SW480 (cell line): ENCODE data around the gene JPH2.
"Not testable (repeated sequence)": the region's sequence is repeated elsewhere in the genome, so short reads cannot be mapped to it uniquely, and the experiment has no call there.

Source experiments
- DNase-seq: peaks from one replicate; pipeline ENCODE4 v3.0.0-alpha.2; 2016; ENCODE audit warnings: low spot score

The JPH2 gene

DNA sequence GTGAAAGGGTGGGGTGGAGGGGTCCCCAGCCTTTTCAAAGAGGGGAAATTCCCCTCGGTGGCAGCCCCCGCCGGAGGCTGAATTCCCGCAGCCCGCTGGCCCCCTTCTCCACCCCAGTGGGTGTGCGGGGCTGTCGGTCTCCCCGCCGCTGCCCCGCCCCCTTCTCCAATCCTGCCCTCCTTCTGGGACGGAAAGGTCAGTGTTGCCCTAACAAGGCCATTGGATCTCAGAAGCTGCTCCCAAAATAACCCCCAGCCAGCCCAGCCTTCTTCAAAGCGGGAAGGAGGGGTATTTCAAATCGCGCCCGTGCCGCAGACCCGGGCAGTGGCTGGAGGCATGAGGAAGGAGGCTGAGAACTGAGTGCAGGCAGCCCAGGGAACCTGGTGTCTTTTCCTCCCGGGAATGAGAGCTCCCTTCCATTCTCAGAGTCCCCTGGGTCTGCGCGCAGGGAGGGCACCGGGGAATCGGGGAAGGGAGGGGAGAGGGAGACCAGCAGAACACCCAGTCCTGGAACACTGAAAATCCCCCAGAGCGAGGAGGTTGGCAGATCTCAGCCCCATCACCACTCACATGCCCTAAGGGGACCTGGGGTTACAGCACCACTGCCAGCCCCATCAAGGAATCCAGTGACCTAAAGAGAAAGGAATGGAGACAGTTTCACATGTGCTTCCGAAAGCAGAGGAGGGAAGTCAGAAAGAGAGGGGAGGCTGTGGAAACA is at the start of gene JPH2:
Gene JPH2 (minus strand): TSS at position 135 of the 718 bp plus-strand sequence. CDS start 483 bp downstream, outside the sequence.
- DNase-seq, result peak; percentile 63

DNA sequence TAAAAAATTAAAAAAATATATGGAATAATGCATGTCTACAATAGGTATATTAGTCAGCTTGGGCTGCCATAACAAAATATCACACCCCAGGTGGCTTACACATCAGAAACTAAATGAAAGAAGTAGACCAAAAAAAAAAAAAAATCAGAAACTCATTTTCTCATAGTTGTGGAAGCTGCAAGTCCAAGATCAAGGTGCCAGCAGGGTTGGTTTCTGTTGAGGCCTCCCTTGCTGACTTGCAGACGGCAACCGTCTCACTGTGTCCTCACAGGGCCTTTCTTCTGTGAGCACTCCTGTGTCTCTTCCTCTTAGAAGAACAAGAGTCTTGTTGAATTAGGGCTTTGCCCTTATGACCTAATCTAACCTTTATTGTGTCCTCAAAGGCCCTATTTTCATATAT is 48.7 kb upstream of the JPH2 start:
- no peak for DNase-seq

GRCh38 chr20:44234566-44235317 is 47.8 kb upstream of the JPH2 start:
- no peak for DNase-seq

DNA sequence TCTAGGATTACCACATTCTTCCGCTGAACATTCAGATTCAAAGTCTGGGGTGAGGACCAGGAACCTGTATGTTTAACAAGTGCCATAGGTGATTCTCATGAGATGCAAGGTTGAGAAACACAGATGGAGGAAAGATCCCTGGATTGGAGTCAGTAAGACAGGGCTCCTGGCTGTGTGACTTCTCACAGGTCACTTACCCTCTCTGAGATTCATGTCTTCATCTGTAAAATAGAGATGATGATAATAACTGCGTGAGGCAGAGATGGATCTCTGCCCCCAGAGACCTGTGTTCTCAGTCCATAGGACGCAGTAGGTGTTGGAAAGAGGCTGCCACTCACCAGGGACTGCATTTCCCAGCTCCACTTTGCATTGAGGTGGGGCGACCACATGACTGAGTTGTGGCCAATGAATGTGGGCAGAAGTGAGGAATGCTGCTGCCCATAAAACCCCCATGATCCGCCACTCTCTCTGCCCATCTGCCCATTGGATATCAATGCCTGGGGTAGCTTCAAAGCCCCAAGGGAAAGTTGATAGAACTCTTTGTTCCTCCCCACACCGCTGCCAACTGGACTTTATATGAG is 46.5 kb upstream of the JPH2 start:
- DNase-seq, result peak; percentile 40

DNA sequence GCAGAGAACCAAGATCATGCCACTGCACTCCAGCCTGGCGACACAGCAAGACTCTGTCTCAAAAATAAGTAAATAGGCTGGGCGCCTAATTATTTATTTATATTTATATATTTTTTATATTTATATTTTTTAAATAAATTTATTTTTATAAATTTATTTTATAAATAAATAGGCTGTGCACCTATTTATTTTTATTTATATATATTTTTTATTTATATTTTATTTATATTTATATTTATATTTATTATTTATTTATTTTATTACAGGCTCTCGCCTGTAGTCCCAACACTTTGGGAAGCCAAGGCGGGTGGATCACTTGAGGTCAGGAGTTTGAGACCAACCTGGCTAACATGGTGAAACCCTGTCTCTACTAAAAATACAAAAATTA is 45.5 kb upstream of the JPH2 start:
- DNase-seq, result not testable (repeated sequence)

- DNase-seq, result no peak
Measured at GRCh38 chr20:44231713-44232468, 44.9 kb upstream of the JPH2 start.

DNA sequence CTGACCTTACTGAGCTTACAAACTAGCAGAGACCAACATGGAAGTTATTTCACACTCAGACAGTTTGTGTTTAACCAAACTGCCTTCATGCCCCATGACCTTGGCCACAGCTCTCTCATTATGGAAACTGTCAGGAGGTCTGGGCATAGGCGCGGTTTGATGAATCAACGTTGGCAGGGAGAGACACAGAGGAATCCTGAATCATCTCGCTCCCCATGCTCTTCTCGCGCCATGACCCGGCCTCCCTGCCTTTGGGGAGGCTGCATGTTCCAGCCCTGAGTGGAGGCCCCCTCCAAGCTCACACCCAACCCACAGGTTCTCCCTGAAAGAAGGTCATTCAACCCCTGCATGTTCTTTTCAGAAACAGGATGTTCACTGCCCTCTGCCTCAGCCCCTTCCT is 44.2 kb upstream of the JPH2 start:
- no peak for DNase-seq

DNA sequence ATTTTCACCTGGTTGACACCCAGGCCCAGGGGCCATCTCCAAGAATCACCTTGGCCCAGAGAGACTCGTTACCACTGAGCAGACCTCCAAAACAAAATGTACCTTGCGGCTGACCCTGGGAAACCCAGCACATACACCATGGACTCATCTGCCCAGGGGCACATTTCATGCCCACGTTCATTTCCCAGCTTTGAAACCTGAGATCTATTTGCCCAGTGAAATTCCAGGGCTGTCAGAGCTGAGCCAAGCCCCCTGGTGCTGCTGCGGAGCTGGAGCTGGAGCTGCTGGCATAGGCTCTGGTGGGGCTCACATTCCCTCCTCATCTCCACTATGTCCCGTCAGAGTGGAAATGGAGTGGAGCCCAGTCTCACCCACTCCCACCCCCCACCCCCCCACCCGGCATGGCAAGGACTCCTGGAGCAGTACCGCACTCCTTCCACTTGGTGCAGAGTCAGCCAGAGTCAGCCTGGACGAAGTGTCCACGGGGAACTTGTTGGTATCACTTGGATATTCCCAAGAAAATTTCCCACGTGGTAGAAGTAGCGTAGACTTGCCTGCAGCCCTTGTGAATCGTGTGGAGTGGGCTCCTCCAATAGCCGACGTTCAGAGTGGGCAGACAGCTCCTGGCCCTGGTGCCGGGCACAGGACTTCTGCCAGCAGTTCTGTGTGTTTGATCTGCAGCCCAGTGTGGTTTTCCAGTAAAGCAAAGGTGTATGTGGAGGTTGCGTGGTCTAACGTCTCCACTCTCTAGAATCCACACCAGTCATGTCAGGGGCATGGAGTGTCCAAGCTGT is 41.7 kb upstream of the JPH2 start:
- no peak for DNase-seq

GRCh38 chr20:44224637-44225036 is 37.6 kb upstream of the JPH2 start:
- no peak for DNase-seq

GRCh38 chr20:44223721-44224120 is 36.7 kb upstream of the JPH2 start:
- no peak for DNase-seq

DNA sequence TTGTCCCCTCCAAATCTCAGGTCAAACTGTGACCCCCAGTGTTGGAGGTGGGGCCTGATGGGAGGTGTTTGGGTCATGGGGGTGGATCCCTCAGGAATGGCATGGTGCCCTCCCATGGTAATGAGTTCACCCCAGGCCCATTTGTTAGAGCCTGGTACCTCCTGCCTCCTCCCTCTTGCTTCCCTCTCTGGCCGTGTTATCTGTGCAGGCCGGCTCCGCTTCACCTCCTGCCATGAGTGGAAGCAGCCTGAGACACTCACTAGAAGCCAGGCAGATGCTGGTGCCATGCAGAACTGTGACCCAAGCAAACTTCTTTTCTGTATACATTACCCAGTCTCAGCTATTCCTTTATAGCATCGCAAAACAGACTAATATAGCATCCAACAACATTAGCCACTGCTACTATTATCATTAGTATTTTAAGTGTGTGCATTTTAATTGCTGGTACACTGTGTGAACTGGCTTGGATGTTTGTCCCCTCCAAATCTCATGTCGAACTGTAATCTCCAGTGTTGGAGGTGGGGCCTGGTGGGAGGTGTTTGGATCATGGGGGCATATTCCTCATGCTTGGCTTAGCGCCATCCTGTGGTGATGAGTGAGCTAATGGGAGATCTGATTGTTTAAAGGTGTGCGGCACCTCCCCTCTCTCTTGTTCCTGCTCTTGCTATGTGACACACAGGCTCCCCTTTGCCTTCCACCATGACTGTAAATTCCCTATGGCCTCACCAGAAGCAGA is 35.8 kb upstream of the JPH2 start:
- no peak for DNase-seq

DNA sequence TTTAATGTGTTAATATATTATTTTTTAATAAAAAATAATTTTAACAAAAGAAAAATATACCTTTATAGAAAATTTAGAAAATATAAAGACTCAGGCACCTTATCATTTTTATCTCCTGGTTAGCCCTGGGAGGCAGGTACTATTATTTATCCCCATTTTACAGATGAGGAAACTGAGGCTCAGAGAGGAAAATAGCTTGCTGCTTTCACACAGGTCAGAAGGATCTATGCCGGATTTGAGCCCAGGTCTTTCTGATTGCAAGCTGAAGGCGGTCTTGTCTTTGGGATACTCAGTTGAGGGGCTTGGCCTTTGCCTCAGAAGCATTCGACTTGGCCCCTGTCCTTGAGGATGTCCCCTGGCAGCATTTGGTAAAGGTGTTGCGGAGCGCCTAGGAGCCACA is 35.0 kb upstream of the JPH2 start:
- DNase-seq, result no peak

GRCh38 chr20:44221368-44221954 is 34.5 kb upstream of the JPH2 start:
- DNase-seq, result no peak

GRCh38 chr20:44219791-44220190 is 32.8 kb upstream of the JPH2 start:
- DNase-seq, result no peak

- no peak for DNase-seq
Measured at GRCh38 chr20:44219170-44219730, 32.3 kb upstream of the JPH2 start.

GRCh38 chr20:44218446-44218845 is 31.5 kb upstream of the JPH2 start:
- DNase-seq, result no peak

- peak; percentile 84 for DNase-seq
Measured at GRCh38 chr20:44217342-44218092, 30.5 kb upstream of the JPH2 start.

DNA sequence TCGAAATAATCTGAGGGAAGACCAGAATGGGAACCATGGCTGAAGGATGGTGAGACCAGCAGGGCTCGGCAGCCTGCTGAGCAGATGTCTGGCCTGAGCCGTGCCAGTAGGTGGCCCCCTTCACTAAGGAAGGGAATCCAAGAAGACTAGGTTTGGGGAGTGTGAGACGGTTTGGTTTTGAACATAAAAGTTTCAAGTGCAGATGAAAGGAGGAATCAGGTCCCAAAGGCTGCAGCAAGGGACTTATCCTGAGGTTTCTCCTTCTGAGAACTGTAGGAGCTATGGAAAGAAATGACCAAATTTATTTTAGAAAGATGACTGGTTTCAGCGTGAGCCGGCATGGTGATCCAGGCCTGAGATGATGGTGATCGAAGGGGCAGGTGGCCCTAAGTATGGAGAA is 28.1 kb upstream of the JPH2 start:
- DNase-seq, result peak; percentile 74

DNA sequence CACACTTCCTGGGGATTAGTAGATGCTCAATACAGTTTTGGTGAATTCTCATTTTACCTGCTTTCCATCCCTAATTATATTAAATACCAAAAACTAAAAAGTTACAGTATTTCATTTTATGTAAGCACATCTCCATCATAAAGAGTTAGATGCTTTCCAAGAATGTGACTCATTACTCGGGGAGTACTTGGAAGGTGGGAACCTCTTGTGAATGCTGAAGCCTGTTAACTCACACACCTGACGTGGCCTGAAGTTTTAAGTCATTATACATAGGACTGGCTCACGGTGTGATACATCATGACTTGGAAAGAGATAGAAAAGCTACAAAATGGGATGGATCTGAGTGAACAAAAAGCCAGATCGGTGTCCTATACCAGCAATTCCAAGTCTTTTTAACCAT is 25.8 kb upstream of the JPH2 start:
- DNase-seq, result no peak
